Activated naive CD4-positive, alpha-beta T cell treated with anti-CD3 and anti-CD28 coated beads, Interleukin-2, amount 50 U/mL, for 16 hours (primary cell): ENCODE data around the gene NTRK1.

ENCODE experiments used
- DNase-seq: peaks from one replicate; pipeline ENCODE4 v3.0.0-alpha.2; 2020

Gene NTRK1

DNA sequence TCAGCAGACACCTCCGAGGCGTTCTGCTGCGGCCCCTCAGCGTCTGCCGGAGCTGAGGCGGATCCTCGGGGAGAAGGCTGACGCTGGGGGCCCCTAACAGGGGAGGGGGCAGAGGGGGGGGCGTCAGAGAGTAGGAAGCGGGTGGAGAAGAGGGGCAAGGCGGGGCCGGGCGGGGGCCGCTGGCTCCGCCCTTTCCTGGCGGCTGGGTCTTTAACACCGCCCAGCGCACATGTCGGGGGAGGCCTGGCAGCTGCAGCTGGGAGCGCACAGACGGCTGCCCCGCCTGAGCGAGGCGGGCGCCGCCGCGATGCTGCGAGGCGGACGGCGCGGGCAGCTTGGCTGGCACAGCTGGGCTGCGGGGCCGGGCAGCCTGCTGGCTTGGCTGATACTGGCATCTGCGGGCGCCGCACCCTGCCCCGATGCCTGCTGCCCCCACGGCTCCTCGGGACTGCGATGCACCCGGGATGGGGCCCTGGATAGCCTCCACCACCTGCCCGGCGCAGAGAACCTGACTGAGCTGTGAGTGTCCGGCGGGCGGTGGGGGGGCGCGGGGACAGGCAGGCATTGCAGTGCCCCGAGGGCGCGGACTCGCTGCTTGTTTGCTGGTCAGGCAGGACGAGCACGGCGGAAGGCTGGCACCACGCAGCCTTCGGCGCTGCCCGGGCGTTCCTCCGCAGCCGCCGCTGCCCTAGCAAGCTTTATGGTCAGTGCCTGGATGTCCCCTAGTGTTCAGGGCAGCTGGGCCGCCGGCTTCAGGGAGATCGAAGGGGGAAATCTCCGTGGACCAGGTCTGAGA lies at the start of gene NTRK1:
TSS of gene NTRK1 (plus strand) at position 238 of the 796 bp plus-strand sequence. CDS start at position 308, 70 bp downstream.
- DNase-seq: peak; percentile 58

GRCh38 chr1:156811168-156811567 lies 49.5 kb upstream of the NTRK1 start:
- no peak for DNase-seq

GRCh38 chr1:156812293-156812990 lies 48.2 kb upstream of the NTRK1 start:
- no peak for DNase-seq

DNA sequence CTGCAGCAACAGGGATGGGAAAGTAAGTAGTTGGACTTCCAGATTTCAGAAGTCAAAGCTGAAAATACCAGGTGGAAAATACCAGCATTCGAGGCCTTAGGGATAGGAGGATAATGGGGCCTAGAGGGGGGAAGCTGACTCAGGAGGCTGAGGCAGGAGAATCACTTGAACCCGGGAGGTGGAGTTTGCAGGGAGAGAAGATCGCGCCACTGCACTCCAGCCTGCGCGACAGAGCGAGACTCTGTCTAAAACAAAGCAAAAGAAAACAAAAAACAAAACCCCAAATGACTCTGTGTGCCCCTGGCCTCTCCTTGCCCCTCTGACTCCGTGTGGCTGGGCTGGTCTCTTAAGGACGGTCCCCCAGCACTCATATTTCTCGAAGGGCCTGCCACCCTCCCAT lies 47.4 kb upstream of the NTRK1 start:
- no peak for DNase-seq

DNA sequence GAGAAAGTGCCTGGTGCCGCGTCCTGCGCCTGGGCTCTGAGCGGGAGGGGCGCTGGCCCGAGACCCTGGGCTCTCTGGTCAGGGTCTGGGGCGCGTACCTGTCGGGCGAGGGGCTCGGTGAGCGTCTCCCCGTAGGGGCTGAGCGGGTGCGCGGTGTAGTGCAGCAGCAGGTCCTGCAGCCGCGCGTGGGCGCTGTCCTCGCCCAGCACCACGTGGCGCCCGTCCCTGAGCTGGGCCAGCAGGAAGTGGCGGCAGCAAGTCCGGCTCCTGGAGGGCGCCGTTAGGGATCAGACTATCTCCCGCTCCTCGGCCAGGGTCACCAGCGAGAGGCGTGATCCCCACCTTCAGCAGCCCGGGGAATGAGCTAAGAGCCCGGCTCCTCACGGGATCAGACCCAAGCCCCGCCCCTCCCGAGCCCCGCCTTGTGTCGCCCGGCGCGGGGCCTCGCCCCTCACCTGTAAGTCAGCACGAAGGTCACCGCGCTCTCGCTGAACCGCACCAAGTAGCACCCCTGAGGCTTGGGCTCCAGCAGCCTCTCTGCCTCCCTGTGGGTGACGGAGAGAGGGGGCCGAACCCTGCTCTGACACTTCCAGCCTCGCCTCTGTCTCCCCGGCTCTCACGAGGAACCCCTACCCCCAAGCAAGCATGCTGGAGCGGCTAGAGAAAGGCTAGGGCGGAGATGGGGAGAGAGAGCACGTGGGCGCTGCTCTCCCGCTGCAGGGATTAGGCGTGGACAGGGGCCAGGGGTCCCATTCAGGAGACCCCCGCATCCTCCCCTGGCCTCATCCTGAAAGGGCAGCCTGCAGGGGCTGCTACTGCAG lies 46.7 kb upstream of the NTRK1 start:
- peak; percentile 78 for DNase-seq

- no peak for DNase-seq
Measured at GRCh38 chr1:156814571-156815260, 45.9 kb upstream of the NTRK1 start.

DNA sequence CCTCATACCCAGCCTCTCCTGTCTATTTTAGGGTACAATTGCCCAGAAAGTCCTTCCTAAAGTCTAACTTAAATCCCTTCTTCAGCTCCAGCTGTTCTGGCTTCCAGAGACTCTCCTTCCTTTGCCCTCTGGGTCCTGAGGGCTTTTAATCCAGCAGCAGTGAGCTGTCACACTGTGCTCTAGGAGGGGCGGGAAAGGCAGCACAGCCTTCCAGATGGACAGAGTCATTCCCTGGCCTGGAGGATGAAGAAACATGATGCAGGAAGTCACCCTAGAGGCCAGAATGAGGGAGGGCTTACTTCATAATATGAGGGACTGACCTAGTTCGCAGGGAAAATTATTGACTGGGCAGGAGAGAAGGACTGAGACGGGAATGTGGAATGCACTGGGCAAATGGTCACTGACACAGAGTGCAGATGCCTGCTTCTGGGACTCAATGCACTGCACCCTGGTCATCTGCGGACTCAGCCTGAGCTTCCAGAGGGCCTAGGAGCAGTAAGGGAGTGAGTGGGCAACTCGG lies 45.3 kb upstream of the NTRK1 start:
- DNase-seq: no peak

- DNase-seq: no peak
Measured at GRCh38 chr1:156815961-156816422, 44.7 kb upstream of the NTRK1 start.

- peak; percentile 91 for DNase-seq
Measured at GRCh38 chr1:156816561-156817328, 43.9 kb upstream of the NTRK1 start, which contains the start of gene SH2D2A. TSS of gene SH2D2A (minus strand) at chr1:156816848. CDS start at chr1:156816708, 140 bp downstream.

DNA sequence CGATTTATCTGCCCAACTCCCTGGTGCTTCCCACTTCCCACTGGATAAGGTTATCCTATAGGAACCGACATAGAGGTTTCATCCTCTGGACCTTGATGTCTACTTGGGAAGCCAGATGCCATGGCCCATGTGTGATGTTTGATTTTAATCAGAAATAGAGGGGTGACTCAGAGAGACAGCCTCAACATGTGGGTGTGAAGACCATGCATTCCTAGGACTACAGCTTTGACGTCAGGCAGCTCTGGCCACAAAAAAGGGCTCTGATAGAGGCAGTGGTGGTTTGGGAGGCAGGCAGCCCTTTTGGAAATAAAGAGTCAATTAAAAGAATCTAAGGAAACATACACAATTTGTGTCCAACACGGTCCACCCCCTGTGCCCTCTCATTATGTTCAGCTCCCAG lies 38.9 kb upstream of the NTRK1 start:
- DNase-seq: no peak

DNA sequence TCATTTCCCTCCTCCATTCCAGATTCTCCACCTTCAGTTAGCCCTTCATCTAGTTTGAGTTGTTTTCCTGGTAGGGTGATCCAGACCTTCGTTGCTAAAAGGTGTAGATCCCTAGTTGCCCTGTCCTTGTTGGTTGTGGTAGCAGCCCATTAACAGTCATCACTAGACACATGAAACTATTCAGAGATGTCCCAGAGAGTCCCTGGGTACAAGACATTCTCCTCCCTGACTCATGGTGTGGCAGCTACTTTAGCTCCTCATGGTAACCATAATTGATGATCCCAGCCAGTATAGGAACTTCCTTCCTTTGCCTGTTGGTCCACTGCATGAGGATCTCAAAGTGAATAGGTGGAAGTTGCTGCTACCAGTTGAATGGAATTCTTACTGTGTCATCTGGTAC lies 38.0 kb upstream of the NTRK1 start:
- no peak for DNase-seq

DNA sequence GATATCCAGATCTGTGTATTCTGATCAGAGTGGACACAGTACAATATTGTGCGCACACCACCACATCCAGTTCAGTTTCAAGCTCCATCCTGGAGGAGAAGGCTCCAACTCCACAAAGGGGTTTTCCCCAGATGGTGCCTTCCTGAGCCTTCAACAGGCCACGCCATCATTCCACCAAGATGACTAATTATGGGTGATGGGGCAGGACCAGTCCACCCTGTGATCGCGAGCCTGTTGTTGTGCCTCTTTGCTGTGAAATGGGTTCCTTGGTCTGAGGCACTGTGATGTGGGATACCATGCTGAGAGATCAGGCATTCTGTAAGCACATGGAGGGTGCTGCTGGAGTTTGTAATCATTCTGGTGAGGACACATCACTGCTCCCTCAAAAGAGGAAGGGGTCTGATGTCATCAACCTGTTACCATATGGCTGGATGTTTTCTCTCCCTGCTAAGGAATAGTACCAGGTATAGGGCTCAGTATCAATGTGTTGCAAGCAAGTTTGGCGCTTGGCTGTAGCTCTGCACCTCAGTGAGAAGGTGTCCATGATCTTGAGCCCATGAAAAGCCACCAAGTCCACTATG lies 37.4 kb upstream of the NTRK1 start:
- no peak for DNase-seq

- no peak for DNase-seq
Measured at GRCh38 chr1:156826630-156827029, 34.0 kb upstream of the NTRK1 start.

DNA sequence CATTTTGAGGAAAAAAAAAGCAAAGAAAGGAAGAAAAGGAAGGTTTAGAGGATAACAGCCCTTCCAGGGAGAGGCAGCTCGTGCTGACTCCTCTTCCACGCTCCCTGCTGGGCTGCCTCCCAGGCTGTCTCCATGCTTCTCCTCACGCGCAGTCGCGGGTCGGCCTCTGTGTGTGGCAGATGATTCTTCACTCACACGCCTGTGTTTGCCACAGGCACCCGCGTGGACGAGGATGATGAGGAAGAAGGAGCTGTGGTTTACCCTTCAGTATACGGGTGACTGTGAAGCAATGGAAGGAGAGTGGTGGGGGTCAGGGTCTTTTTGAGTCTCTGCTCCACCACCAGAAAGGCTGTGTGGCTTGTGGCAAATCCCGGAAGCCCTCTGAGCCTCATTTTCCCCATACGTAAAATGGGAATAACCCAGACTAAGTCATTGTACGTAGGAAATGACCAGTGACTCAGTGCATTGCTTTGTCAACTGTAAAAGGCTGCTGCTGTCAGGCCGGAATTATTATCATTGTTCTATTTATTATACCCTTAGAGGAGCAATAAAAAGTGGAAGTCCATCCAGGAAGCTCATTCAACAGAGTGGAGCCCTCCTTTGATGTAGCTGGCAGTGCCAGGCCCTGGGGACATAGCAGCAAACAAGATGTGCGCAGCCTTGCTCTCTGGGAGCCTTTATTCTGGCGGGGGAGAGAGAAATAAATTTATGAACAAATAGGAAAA lies 32.1 kb upstream of the NTRK1 start:
- no peak for DNase-seq

GRCh38 chr1:156832434-156832833 lies 28.2 kb upstream of the NTRK1 start:
- no peak for DNase-seq

DNA sequence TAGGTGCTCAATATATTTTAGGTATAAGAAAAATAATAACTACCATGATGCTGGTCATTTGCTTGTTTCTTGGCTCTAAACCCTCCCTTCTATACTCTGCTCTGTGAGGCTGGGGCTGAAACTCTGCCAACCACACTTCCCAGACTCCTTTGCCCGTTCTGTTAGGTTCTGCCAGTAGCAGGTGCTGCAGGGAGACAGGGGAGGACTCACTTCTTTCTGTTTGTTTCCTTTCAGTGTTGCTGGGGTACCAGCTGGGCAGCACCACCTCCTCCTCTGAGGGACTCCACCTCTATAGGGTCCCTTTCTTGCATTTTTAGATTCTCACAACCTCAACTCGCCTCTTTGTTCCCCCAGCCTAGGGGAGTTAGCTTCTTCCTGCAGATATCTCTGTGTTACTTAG lies 27.1 kb upstream of the NTRK1 start:
- DNase-seq: no peak

DNA sequence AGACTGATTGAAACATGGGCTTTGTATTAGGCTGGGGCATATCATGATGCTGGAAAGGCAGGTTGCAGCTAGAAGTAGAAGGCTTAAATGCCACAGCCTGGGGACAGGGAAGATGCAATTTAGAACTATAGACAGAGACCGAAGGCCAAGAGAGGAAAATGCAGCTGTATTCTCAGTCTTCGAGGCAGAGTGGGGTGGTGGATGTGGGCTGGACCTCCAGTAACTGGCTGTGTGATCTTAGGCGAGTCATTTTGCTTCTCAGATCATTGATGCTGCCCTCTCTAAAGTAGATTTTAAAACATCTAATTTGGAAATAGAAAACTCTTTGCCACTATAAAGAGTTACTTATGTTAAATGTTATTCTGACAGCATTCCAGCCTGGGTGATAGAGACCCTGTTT lies 26.3 kb upstream of the NTRK1 start:
- DNase-seq: no peak

DNA sequence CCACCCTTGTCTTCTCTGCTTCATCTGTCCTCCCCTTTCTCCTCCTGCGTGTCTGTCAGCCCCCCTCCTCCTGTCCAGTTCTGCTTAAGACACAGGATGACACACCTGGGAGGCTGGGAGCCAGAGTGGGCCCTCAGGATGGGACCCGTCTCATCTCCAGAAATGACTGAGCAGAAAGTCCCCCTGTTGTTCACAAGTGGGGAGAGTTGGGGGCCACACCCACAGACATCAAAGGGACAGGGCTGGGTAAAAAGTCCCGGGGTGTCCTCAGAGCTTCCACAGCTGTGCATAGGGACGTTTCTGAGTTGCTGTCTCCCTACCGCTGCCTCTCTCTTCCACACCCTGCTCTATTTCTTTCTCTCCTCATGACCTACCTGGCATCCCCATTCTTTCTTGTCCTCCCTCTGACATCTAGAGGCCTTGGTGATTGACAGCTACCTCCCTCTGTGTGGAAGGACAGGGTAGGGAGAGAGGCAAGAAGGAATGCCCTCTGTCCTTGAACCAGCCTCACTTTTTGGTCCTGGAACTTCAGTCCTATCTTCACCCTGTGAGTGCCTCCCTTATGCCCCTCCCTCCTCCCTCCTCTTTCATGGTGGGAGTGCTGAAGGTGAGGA lies 24.5 kb upstream of the NTRK1 start:
- DNase-seq: no peak

- DNase-seq: no peak
Measured at GRCh38 chr1:156836892-156837291, 23.8 kb upstream of the NTRK1 start.

DNA sequence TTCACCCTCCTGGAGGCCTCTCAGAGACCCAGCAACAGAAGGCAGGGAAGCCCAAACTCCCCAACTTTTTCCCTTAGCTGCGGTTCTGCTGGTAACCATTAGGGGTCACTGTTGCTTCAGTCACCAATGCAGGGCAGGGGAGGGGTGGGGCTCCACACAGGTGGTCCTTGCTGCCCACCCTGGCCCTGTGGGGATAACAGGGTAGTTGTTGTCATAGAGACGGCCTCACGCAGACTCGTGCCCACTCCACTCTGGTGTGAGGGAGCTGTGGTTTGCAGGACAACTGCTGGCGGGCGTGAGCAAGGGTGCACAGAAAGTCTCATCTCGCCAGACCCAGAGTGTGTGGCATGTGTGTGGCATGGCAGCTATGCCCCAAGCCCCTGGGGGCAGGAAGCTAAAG lies 21.7 kb upstream of the NTRK1 start:
- DNase-seq: peak; percentile 38
